GM19463 (cell line): ENCODE results near the gene TARS1.

Experiments
- ATAC-seq: cut with Tn5 transposase; IDR thresholded peaks from one replicate; pipeline ENCODE4 v1.9.1; 2021; ENCODE audit warnings: mild to moderate bottlenecking, moderate library complexity; ENCODE audit not compliant: unreplicated experiment

Gene TARS1

GRCh38 chr5:33440482-33441240 lies at the start of gene TARS1:
Gene TARS1, plus strand, starts transcription at chr5:33440965. Its CDS starts 122 bp downstream, at chr5:33441087.
- peak; percentile 90 for ATAC-seq

- no peak for ATAC-seq
Observed at GRCh38 chr5:33398501-33398900, 42.3 kb upstream of the TARS1 start.

- peak; percentile 42 for ATAC-seq
Observed at GRCh38 chr5:33400675-33401074, 40.1 kb upstream of the TARS1 start.

GRCh38 chr5:33401482-33402390 lies 39.0 kb upstream of the TARS1 start:
- no peak for ATAC-seq

GRCh38 chr5:33403187-33403586 lies 37.6 kb upstream of the TARS1 start:
- ATAC-seq: no peak

- ATAC-seq: no peak
Observed at GRCh38 chr5:33408816-33409215, 31.9 kb upstream of the TARS1 start.

- ATAC-seq: no peak
Observed at GRCh38 chr5:33409435-33410170, 31.2 kb upstream of the TARS1 start.

GRCh38 chr5:33410221-33410620 lies 30.5 kb upstream of the TARS1 start:
- no peak for ATAC-seq

GRCh38 chr5:33411498-33411897 lies 29.3 kb upstream of the TARS1 start:
- no peak for ATAC-seq

GRCh38 chr5:33415811-33416354 lies 24.9 kb upstream of the TARS1 start:
- no peak for ATAC-seq

- no peak for ATAC-seq
Observed at GRCh38 chr5:33417632-33418031, 23.1 kb upstream of the TARS1 start.

GRCh38 chr5:33420946-33421345 lies 19.8 kb upstream of the TARS1 start:
- no peak for ATAC-seq

GRCh38 chr5:33422191-33422590 lies 18.6 kb upstream of the TARS1 start:
- no peak for ATAC-seq

GRCh38 chr5:33423018-33423630 lies 17.6 kb upstream of the TARS1 start:
- no peak for ATAC-seq

- ATAC-seq: no peak
Observed at GRCh38 chr5:33425314-33425713, 15.5 kb upstream of the TARS1 start.

GRCh38 chr5:33430983-33431382 lies 9.8 kb upstream of the TARS1 start:
- no peak for ATAC-seq

- no peak for ATAC-seq
Observed at GRCh38 chr5:33432656-33433055, 8.1 kb upstream of the TARS1 start.

GRCh38 chr5:33433303-33434240 lies 7.2 kb upstream of the TARS1 start:
- ATAC-seq: no peak

- peak; percentile 37 for ATAC-seq
Observed at GRCh38 chr5:33435893-33436490, 4.8 kb upstream of the TARS1 start.
